Fibroblast of lung (primary cell): ENCODE results near the gene SMIM17.

Source experiments
- EZH2 ChIP-seq: IDR thresholded peaks from 2 replicates; pipeline ENCODE4 v1.5.1; 2012; ENCODE audit warnings: low read length, control low read depth, mild to moderate bottlenecking; ENCODE audit errors: missing control alignments
- TF ChIP-seq, protein P1 (sequence below), 2 donors: IDR thresholded peaks in 1 of 2; conservative IDR thresholded peaks in 1 of 2; 1 replicate in 1 of 2; 2 replicates in 1 of 2; pipeline ENCODE4 v1.5.1; 2011 to 2012; ENCODE audit warnings: low read length in 2 of 2, control low read depth in 1 of 2, inconsistent platforms in 1 of 2, low read depth in 1 of 2, mild to moderate bottlenecking in 1 of 2

DNA sequence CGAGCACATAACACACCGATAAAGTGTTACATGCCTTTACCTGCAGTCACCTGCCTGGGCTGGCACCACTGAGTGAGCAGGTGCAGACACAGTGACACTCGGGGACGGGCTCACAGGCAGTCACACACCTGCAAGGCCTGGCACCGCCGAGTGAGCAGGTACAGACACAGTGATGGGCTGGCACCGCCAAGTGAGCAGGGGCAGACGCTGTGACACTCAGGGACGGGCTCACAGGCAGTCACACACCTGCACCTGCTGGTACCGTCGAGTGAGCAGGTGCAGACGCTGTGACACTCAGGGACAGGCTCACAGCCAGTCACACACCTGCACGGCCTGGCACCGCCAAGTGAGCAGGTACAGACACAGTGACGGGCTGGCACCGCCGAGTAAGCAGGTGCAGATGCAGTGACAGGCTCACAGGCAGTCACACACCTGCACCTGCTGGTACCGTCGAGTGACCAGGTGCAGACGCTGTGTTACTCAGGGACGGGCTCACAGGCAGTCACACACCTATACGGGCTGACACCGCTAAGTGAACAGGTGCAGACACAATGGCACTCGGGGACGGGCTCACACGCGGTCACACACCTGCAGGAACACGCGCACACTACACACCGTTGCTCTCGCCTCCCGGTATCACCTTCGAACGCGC, 28.1 kb downstream of the SMIM17 start:
- TF ChIP-seq, protein P1, sequence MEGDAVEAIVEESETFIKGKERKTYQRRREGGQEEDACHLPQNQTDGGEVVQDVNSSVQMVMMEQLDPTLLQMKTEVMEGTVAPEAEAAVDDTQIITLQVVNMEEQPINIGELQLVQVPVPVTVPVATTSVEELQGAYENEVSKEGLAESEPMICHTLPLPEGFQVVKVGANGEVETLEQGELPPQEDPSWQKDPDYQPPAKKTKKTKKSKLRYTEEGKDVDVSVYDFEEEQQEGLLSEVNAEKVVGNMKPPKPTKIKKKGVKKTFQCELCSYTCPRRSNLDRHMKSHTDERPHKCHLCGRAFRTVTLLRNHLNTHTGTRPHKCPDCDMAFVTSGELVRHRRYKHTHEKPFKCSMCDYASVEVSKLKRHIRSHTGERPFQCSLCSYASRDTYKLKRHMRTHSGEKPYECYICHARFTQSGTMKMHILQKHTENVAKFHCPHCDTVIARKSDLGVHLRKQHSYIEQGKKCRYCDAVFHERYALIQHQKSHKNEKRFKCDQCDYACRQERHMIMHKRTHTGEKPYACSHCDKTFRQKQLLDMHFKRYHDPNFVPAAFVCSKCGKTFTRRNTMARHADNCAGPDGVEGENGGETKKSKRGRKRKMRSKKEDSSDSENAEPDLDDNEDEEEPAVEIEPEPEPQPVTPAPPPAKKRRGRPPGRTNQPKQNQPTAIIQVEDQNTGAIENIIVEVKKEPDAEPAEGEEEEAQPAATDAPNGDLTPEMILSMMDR (conservative IDR thresholded peaks at IDR 0.05 in 1 of 2, IDR thresholded peaks at IDR 0.05 in 1 of 2; ENCODE audit: low read depth in 1 of 2, low read length in 2 of 2) = no peak
- TF ChIP-seq EZH2 = no peak
